Gastroesophageal sphincter (tissue), 4 donors: ENCODE measurements around the gene AMIGO2. TPM values are rescaled to one million over a fixed set of nuclear protein-coding genes. Genes with fewer than 3 reads are reported as not detected.

Experiments
- ATAC-seq: fragments of 150-250 bp; one replicate; pipeline ENCODE4 v1.9.1; 2016; ENCODE audit warnings: mild to moderate bottlenecking, moderate library complexity
- H3K27ac ChIP-seq, 4 donors: fragments of 200-600 bp; sonication (generic) in 3 of 4; 1 replicate in 3 of 4; 2 replicates in 1 of 4; pipeline ENCODE4 v1.5.1; 2016 to 2019
- H3K27me3 ChIP-seq: fragments of 200-600 bp; sonication (generic); one replicate; pipeline ENCODE4 v1.5.1; 2019
- H3K36me3 ChIP-seq, 2 donors: fragments of 200-600 bp; sonication (generic); one replicate each; pipeline ENCODE4 v1.5.1; 2019; ENCODE audit warnings: control low read depth in 1 of 2
- H3K4me1 ChIP-seq, 3 donors: fragments of 200-600 bp; sonication (generic); 1 replicate in 2 of 3; 2 replicates in 1 of 3; pipeline ENCODE4 v1.5.1; 2016 to 2019; ENCODE audit warnings: control low read depth in 2 of 3
- H3K4me3 ChIP-seq, 2 donors: fragments of 200-600 bp; sonication (generic); one replicate each; pipeline ENCODE4 v1.5.1; 2019; ENCODE audit warnings: mild to moderate bottlenecking in 1 of 2, moderate library complexity in 1 of 2
- H3K9me3 ChIP-seq, 3 donors: fragments of 200-600 bp; sonication (generic); one replicate each; pipeline ENCODE4 v1.5.1; 2017 to 2019; ENCODE audit warnings: control low read depth in 2 of 3
- CTCF ChIP-seq, 4 experiments: fragments of 200-600 bp in 2 of 4; fragments of 450-650 bp in 2 of 4; sonication (generic) in 1 of 4; IDR thresholded peaks; one replicate each; pipeline ENCODE4 v1.5.1; 2017 to 2019; ENCODE audit warnings: antibody characterized with exemption in 4 of 4, mild to moderate bottlenecking in 2 of 4, moderate library complexity in 2 of 4
- EP300 ChIP-seq: sonication (generic); formaldehyde crosslinking; IDR thresholded peaks from one replicate; pipeline ENCODE4 v1.6.1; 2017; ENCODE audit warnings: antibody characterized with exemption, mild to moderate bottlenecking
- POLR2A ChIP-seq, 2 donors: fragments of 450-650 bp; IDR thresholded peaks; one replicate each; pipeline ENCODE4 v1.6.1; 2017; ENCODE audit warnings: antibody characterized with exemption in 2 of 2, mild to moderate bottlenecking in 2 of 2, moderate library complexity in 1 of 2
- POLR2AphosphoS5 ChIP-seq: sonication (generic); formaldehyde crosslinking; IDR thresholded peaks from one replicate; pipeline ENCODE4 v1.6.1; 2017; ENCODE audit warnings: antibody characterized with exemption
- WGBS, 2 donors: methylation state at CpG; one replicate each; pipeline ENCODE4 v1.1.5; 2018; ENCODE audit warnings: low coverage in 1 of 2; 5-methylcytosine and 5-hydroxymethylcytosine counted together
- total RNA-seq, 4 donors: library from RNA; depleted of rRNA; stranded (reverse); fragments of >200 nt; gene quantifications; one replicate each; pipeline ENCODE4 v1.1.0, GENCODE V29; 2016

The AMIGO2 gene
- total RNA-seq, 4 donors from 2014 or later: 1.4 to 8.1 (median 3.6) TPM

- peaks cover 0 to 45% (median 7%) of the 10 kb centered on the region in 3 donors for H3K4me1 ChIP-seq
- TF ChIP-seq EP300 (no peak), CTCF (IDR thresholded peaks at IDR 0.05) (no peak), POLR2AphosphoS5 (no peak), POLR2A (IDR thresholded peaks at IDR 0.05) (no peak)
- H3K9me3 ChIP-seq: no peaks in the 10 kb centered on the region
- no peaks in the 10 kb centered on the region for H3K36me3 ChIP-seq
- 61 to 76% methylated on average over 7 of the region's 7 CpGs for WGBS, 2 donors
- peak; percentile 21 for ATAC-seq
- no peak overlapping the region for H3K4me3 ChIP-seq
- H3K27me3 ChIP-seq: no peaks in the 10 kb centered on the region
- peak overlapping the region in 1 of 4 donors; percentile 93 for H3K27ac ChIP-seq
Observed at GRCh38 chr12:47082796-47083621, 3.2 kb upstream of the AMIGO2 start.

GRCh38 chr12:47082283-47082682 is 2.5 kb upstream of the AMIGO2 start:
- peak overlapping the region in 2 of 4 donors; percentile 85 to 93 for H3K27ac ChIP-seq
- H3K9me3 ChIP-seq: no peaks in the 10 kb centered on the region
- TF ChIP-seq EP300 (no peak), POLR2A (IDR thresholded peaks at IDR 0.05) (no peak), POLR2AphosphoS5 (no peak), CTCF (IDR thresholded peaks at IDR 0.05) (no peak)
- H3K27me3 ChIP-seq: no peaks in the 10 kb centered on the region
- H3K4me1 ChIP-seq: peaks cover 0 to 45% (median 3%) of the 10 kb centered on the region in 3 donors
- no peak overlapping the region for H3K4me3 ChIP-seq
- no peaks in the 10 kb centered on the region for H3K36me3 ChIP-seq
- ATAC-seq: no peak
- WGBS, 2 donors: 91 to 92% methylated on average over 3 of the region's 3 CpGs

DNA sequence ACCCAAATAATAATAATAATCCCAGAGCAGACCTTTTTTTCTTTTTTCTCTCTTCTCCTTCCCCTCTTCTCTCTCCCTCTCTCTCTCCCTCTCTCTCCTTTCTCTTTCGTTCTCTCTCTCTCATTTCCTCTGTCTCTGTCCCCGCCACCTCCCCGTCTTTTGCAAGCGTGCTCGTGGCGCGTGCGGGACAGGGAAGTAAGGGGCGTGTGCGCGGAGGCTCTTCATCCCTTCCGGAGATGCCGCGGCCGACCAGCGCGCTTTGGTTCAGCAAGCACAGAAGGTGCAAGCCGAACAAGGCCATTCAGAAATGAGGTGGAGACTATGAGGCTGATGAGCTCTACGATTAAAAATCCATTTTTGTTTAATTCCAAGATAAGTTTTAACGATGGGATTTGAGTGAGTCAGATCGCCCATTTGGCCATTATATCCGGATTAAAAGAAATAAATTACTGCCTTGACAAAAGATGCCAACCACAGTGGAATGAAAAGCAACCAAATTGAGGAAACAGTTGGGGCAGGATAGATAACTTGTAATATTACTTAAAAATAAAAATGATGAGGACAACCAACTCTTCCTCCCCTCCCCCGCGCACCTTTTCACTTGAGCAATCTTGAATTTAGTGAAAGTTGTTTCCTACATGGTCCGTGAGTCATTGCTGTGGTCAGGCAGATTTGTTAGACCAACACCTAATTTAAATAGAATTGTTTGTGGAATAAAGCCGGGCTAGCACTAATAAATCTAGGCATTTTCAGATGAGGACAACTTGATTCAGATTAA is 1.2 kb upstream of the AMIGO2 start:
- no peaks in the 10 kb centered on the region for H3K27me3 ChIP-seq
- ATAC-seq: peak; percentile 70
- peaks cover 0 to 36% (median 3%) of the 10 kb centered on the region in 3 donors for H3K4me1 ChIP-seq
- H3K36me3 ChIP-seq: no peaks in the 10 kb centered on the region
- 16 to 30% methylated on average over 19 of the region's 26 CpGs for WGBS, 2 donors
- TF ChIP-seq POLR2A (IDR thresholded peaks at IDR 0.05): no peak
- TF ChIP-seq EP300: no peak
- TF ChIP-seq CTCF (IDR thresholded peaks at IDR 0.05): no peak
- TF ChIP-seq POLR2AphosphoS5: no peak
- H3K27ac ChIP-seq: peak overlapping the region; percentile 48 to 93 (median 87)
- peak overlapping the region; percentile 86 to 88 for H3K4me3 ChIP-seq
- H3K9me3 ChIP-seq: no peaks in the 10 kb centered on the region

- peaks cover 0 to 34% (median 2%) of the 10 kb centered on the region in 3 donors for H3K4me1 ChIP-seq
- no peaks in the 10 kb centered on the region for H3K36me3 ChIP-seq
- H3K9me3 ChIP-seq: no peaks in the 10 kb centered on the region
- peak overlapping the region; percentile 48 to 93 (median 87) for H3K27ac ChIP-seq
- ATAC-seq: peak; percentile 50
- 1 to 20% methylated on average over 3 to 11 of the region's 49 CpGs for WGBS, 2 donors
- peak; percentile 25 for TF ChIP-seq POLR2AphosphoS5
- TF ChIP-seq POLR2A (IDR thresholded peaks at IDR 0.05): no peak
- H3K27me3 ChIP-seq: no peaks in the 10 kb centered on the region
- peak overlapping the region; percentile 86 to 88 for H3K4me3 ChIP-seq
Observed at GRCh38 chr12:47079981-47080724, 394 bp upstream of the AMIGO2 start.
